OCI-LY1 (cell line): ENCODE results near the gene MISFA.

Source experiments
- H2AFZ ChIP-seq: fragments of 200-600 bp; sonication (generic), shearing (Covaris generic); 2 replicates; pipeline ENCODE4 v1.6.0; 2014; ENCODE audit warnings: antibody characterized with exemption, mild to moderate bottlenecking, low read length
- H3F3A ChIP-seq: fragments of 200-600 bp; sonication (generic), shearing (Covaris generic); 2 replicates; pipeline ENCODE4 v1.6.0; 2014; ENCODE audit warnings: mild to moderate bottlenecking, antibody characterized with exemption, low read length, moderate library complexity; ENCODE audit not compliant: insufficient read depth
- H3K27ac ChIP-seq: fragments of 200-600 bp; sonication (generic); 2 replicates; pipeline ENCODE4 v1.5.1; 2014; ENCODE audit warnings: low read length, mixed run types, mild to moderate bottlenecking, low read depth; ENCODE audit not compliant: poor library complexity, severe bottlenecking
- H3K27me3 ChIP-seq: fragments of 200-600 bp; sonication (generic); 2 replicates; pipeline ENCODE4 v1.6.0; 2014; ENCODE audit warnings: antibody characterized with exemption, mild to moderate bottlenecking, low read length, moderate library complexity; ENCODE audit not compliant: insufficient read depth
- H3K36me3 ChIP-seq: fragments of 200-600 bp; sonication (generic); 2 replicates; pipeline ENCODE4 v1.6.1; 2014; ENCODE audit warnings: mild to moderate bottlenecking, antibody characterized with exemption, low read length, moderate library complexity, mixed read lengths; ENCODE audit not compliant: insufficient read depth
- H3K4me1 ChIP-seq: fragments of 200-600 bp; sonication (generic); 2 replicates; pipeline ENCODE4 v1.5.1; 2014; ENCODE audit warnings: mild to moderate bottlenecking, low read length, moderate library complexity; ENCODE audit not compliant: insufficient read depth, severe bottlenecking
- H3K4me2 ChIP-seq: fragments of 200-600 bp; sonication (generic), shearing (Covaris generic); 2 replicates; pipeline ENCODE4 v1.6.1; 2014; ENCODE audit warnings: low read length
- H3K4me3 ChIP-seq: fragments of 200-600 bp; sonication (generic); 2 replicates; pipeline ENCODE4 v1.5.1; 2014; ENCODE audit warnings: low read length, low read depth, mild to moderate bottlenecking, mixed read lengths; ENCODE audit not compliant: poor library complexity, severe bottlenecking
- H3K79me2 ChIP-seq: fragments of 200-600 bp; shearing (Covaris generic); 2 replicates; pipeline ENCODE4 v1.6.1; 2016; ENCODE audit warnings: mixed run types, low read length, mixed read lengths; ENCODE audit not compliant: insufficient read depth
- H3K9ac ChIP-seq: fragments of 200-600 bp; sonication (generic), shearing (Covaris generic); 2 replicates; pipeline ENCODE4 v1.6.1; 2014; ENCODE audit warnings: mild to moderate bottlenecking, low read length, mixed read lengths
- H3K9me2 ChIP-seq: fragments of 200-600 bp; sonication (generic), shearing (Covaris generic); 2 replicates; pipeline ENCODE4 v1.6.1; 2014; ENCODE audit warnings: low read depth, mild to moderate bottlenecking, low read length, mixed read lengths
- H3K9me3 ChIP-seq: fragments of 200-600 bp; shearing (Covaris generic); 2 replicates; pipeline ENCODE4 v1.6.1; 2014; ENCODE audit warnings: low read length, mixed read lengths
- H4K20me1 ChIP-seq: fragments of 200-600 bp; sonication (generic), shearing (Covaris generic); 2 replicates; pipeline ENCODE4 v1.6.0; 2016; ENCODE audit warnings: mild to moderate bottlenecking, low read length; ENCODE audit not compliant: insufficient read depth
- CTCF ChIP-seq: fragments of 200-600 bp; sonication (generic), shearing (Covaris generic); IDR thresholded peaks from 2 replicates; pipeline ENCODE4 v1.5.1; 2017; ENCODE audit warnings: mild to moderate bottlenecking, antibody characterized with exemption, low read length, moderate library complexity, mixed read lengths
- EZH2 ChIP-seq: fragments of 200-600 bp; sonication (generic), shearing (Covaris generic); IDR thresholded peaks from 2 replicates; pipeline ENCODE4 v1.8.0; 2017; ENCODE audit warnings: borderline replicate concordance, mixed run types, mild to moderate bottlenecking, antibody characterized with exemption, low read length, moderate library complexity, mixed read lengths

Gene MISFA

GRCh38 chr11:18650353-18650752 is 50.8 kb downstream of the MISFA start:
- no peaks in the 10 kb centered on the region for H4K20me1 ChIP-seq
- no peaks in the 10 kb centered on the region; the same call in 1 of the 2 replicates for H3K36me3 ChIP-seq
- H2AFZ ChIP-seq, result no peak overlapping the region
- H3K27ac ChIP-seq, result no peak overlapping the region
- H3K9me2 ChIP-seq, result no peaks in the 10 kb centered on the region
- no peaks in the 10 kb centered on the region for H3K9me3 ChIP-seq
- no peak overlapping the region for H3K9ac ChIP-seq
- peaks cover 4% of the 10 kb centered on the region for H3K4me1 ChIP-seq
- H3K79me2 ChIP-seq, result no peaks in the 10 kb centered on the region
- no peak overlapping the region for H3K4me2 ChIP-seq
- no peaks in the 10 kb centered on the region for H3K27me3 ChIP-seq
- H3F3A ChIP-seq, result no peaks in the 10 kb centered on the region
- H3K4me3 ChIP-seq, result no peak overlapping the region
- TF ChIP-seq CTCF (no peak), EZH2 (no peak)

GRCh38 chr11:18650859-18651557 is 51.4 kb downstream of the MISFA start:
- Histone ChIP-seq H3K9ac (no peak overlapping the region), H3K36me3 (no peaks in the 10 kb centered on the region; the same call in 1 of the 2 replicates), H3K4me3 (peak overlapping the region; percentile 40), H2AFZ (no peak overlapping the region), H3K4me1 (peaks cover 4% of the 10 kb centered on the region), H3K9me3 (no peaks in the 10 kb centered on the region), H3K79me2 (no peaks in the 10 kb centered on the region), H4K20me1 (no peaks in the 10 kb centered on the region), H3K27me3 (no peaks in the 10 kb centered on the region), H3K27ac (no peak overlapping the region), H3K9me2 (no peaks in the 10 kb centered on the region), H3K4me2 (peak overlapping the region; percentile 27), H3F3A (no peaks in the 10 kb centered on the region)
- TF ChIP-seq EZH2, result no peak
- peak; percentile 68 for TF ChIP-seq CTCF
